PFSK-1 (cell line): Measurements from ENCODE around the gene MAP2.

Experiments
- FOXP2 ChIP-seq: optimal IDR thresholded peaks from 2 replicates; pipeline ENCODE3; 2011; ENCODE audit warnings: borderline replicate concordance, control low read depth, inconsistent platforms; ENCODE audit not compliant: insufficient read depth; ENCODE audit errors: extremely low read length, extremely low read depth
- POLR2AphosphoS5 ChIP-seq: IDR thresholded peaks from 2 replicates; pipeline ENCODE4 v1.6.1; 2012; ENCODE audit warnings: low read depth, mild to moderate bottlenecking, control low read depth, low read length, moderate library complexity
- REST ChIP-seq, 2 experiments: IDR thresholded peaks; 2 replicates each; pipeline versions ENCODE4 v1.6.1 to v1.8.0; 2011 to 2012; ENCODE audit warnings: low read depth in 2 of 2, low read length in 2 of 2, control low read depth in 1 of 2, inconsistent platforms in 1 of 2, mild to moderate bottlenecking in 1 of 2, moderate library complexity in 1 of 2; ENCODE audit not compliant: insufficient read depth in 1 of 2
- SIN3A ChIP-seq: IDR thresholded peaks from 2 replicates; pipeline ENCODE4 v1.6.1; 2012; ENCODE audit warnings: mild to moderate bottlenecking, low read length, moderate library complexity, borderline replicate concordance; ENCODE audit not compliant: insufficient read depth
- TAF1 ChIP-seq: IDR thresholded peaks from 2 replicates; pipeline ENCODE4 v1.6.1; 2012; ENCODE audit warnings: low read length, control low read depth, borderline replicate concordance; ENCODE audit not compliant: insufficient read depth

MAP2 gene

DNA sequence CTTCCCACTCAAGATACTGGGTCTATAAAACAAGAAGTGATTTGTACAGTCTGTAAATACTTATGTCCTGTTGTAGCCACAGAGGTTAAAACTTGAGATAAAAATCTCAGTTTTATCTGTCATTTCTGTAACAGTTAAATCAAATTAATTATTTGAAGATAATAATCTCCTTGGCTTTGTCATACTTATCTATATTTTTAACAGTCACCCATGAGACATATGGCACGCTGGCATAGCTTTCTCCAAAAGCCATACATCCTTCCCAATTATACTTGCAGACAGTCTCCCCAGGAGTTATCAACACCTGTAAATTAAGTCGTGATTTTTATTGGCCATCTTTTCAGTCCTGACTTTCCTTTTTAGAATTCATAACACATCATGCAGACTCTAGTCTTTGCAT is 278.9 kb downstream of the MAP2 start:
- no peak for TF ChIP-seq TAF1

- no peak for TF ChIP-seq TAF1
- TF ChIP-seq POLR2AphosphoS5, result no peak
- TF ChIP-seq FOXP2, result no peak
These were observed 289.4 kb downstream of the MAP2 start for GRCh38 chr2:209713219-209713618.

DNA sequence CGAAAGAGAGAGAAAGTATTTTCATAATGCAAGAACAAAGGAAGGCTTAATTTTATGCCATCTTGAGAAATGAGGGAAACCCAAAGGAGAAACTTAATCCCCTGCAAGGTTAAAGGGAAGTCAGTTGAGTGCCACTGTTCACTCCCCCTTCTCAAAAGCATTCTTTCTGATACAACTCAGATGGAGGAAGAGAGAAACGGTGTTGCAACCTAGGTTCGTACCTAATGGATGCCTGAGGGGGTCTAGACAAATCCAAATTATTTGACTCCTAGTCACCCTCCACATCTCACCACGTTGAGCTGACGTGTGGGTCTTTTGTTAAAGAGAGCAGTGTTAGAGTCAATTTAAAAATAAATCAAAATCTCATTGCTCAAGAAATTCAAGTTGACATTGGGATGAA is 295.2 kb downstream of the MAP2 start:
- TF ChIP-seq TAF1 (no peak), REST (IDR thresholded peaks at IDR 0.05; ENCODE audit: insufficient read depth in 1 of 2, low read depth in 2 of 2, low read length in 2 of 2) (no peak), FOXP2 (no peak), SIN3A (no peak), POLR2AphosphoS5 (no peak)

DNA sequence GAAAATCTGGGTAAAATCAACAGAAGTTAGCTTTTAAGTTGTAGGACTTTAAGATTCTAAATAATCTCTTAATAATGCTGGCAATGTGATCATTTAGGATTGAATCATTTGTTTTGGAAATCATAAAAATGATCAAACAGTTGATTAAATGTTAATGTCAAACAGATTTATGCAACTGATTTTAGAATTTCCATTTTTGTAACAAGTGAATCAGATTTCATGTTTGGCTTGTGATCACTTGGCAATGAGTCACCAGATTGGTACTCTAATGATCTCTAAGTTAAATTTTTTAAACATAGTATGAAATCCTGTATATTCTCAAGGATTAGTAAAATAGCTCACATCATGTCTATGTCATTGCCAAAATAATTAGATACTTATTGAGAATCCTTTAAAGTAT is 297.6 kb downstream of the MAP2 start:
- TF ChIP-seq TAF1, result no peak
- TF ChIP-seq REST (IDR thresholded peaks at IDR 0.05; ENCODE audit: insufficient read depth in 1 of 2, low read depth in 2 of 2, low read length in 2 of 2), result no peak
- TF ChIP-seq SIN3A, result no peak
- no peak for TF ChIP-seq FOXP2
- TF ChIP-seq POLR2AphosphoS5, result no peak

DNA sequence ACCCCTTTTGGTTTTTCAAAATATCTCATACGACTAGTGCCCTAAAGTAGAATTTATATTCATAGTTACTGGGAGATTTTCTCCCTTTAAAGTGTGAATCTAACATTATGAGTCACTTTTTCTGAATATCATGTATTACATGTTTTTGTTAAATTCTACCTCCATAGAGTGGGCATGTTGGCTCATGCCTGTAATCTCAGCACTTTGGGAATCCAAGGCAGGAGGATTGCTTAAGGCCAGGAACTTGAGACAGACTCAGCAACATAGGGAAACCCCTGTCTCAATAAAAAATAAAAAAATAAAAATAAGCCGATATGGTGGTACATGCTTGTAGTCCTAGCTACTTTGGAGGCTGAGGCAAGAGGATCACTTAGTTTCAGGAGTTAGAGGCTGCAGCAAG is 302.5 kb downstream of the MAP2 start:
- TF ChIP-seq TAF1 (no peak), REST (IDR thresholded peaks at IDR 0.05; ENCODE audit: insufficient read depth in 1 of 2, low read depth in 2 of 2, low read length in 2 of 2) (no peak), SIN3A (no peak), FOXP2 (no peak), POLR2AphosphoS5 (no peak)

DNA sequence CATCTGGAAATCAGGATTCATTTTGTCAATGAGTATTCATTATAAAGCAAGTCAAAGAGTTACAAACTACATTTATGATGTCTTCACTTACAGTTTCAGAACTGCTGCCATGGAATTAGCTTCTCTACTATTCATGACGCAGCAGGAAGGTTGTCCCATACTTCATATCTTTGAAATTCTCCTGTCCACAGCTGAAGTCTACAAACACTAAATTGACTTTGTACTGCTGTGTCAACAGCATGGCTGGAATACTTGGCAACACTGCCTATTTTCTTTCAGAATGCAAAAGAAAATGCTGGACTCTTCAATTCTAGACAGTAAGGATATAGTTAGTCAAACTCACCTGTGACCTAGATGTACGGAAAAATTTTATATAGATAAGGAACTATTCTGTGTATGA is 303.2 kb downstream of the MAP2 start:
- TF ChIP-seq TAF1 (no peak), SIN3A (no peak), REST (IDR thresholded peaks at IDR 0.05; ENCODE audit: insufficient read depth in 1 of 2, low read depth in 2 of 2, low read length in 2 of 2) (no peak), POLR2AphosphoS5 (no peak), FOXP2 (no peak)
